Brain microvascular endothelial cell (primary cell): ENCODE measurements around the gene TCF7L2.

ENCODE experiments used
- DNase-seq: peaks from one replicate; pipeline ENCODE4 v3.0.0-alpha.2; 2020
- H3K27ac ChIP-seq: fragments of 250-450 bp; sonication (Bioruptor Pico); 2 replicates; pipeline ENCODE4 v1.5.1; 2020; ENCODE audit warnings: mild to moderate bottlenecking, moderate library complexity
- H3K27me3 ChIP-seq: fragments of 250-450 bp; sonication (Bioruptor Pico); replicated peaks from 2 replicates; pipeline ENCODE4 v1.5.1; 2020; ENCODE audit warnings: mild to moderate bottlenecking
- H3K36me3 ChIP-seq: fragments of 250-450 bp; sonication (Bioruptor Pico); replicated peaks from 2 replicates; pipeline ENCODE4 v1.5.1; 2020; ENCODE audit warnings: mild to moderate bottlenecking
- H3K4me3 ChIP-seq: 2 replicates; pipeline ENCODE4 v1.5.1; 2011; ENCODE audit warnings: low read depth, mild to moderate bottlenecking, control low read depth, low read length, moderate library complexity
- CTCF ChIP-seq: IDR thresholded peaks from 2 replicates; pipeline ENCODE4 v1.5.1; 2011; ENCODE audit warnings: low read depth, mild to moderate bottlenecking, moderate library complexity, low read length, control low read depth, inconsistent platforms; ENCODE audit errors: missing control alignments
- in situ Hi-C: cut with HindIII; loops from 2 replicates; pipeline ENCODE4 v1.10.0; 2017; ENCODE audit warnings: low sequenced_read_pairs, low pct_ligation_motif_present

The TCF7L2 gene

DNA sequence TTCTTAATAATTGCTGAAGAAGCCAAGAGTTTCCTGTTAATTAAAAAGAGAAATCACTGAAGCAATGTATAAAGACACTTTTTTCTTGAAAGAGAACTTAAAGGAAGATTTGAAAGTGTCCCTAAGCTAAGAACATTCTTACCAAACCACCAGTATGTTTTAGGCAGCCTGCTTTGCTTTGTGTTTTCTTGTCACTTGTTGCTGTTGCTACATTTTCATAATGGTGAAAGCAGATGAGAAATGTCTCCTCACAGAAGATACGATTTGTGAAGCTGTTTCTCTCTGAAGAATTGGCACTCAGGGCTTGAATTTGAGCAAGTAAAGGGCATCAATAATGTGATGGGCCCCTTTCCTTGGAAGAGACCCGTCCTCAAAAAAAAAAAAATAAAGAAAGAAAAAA is 30.9 kb downstream of the TCF7L2 start:
- Histone ChIP-seq H3K4me3 (no peak overlapping the region), H3K27me3 (no peaks in the 10 kb centered on the region), H3K27ac (no peak overlapping the region), H3K36me3 (no peaks in the 10 kb centered on the region)
- DNase-seq: no peak
- in situ Hi-C loops: no loop called here
- no peak for TF ChIP-seq CTCF

- no peak overlapping the region for H3K27ac ChIP-seq
- TF ChIP-seq CTCF: no peak
- in situ Hi-C loops: no loop called here
- no peaks in the 10 kb centered on the region for H3K36me3 ChIP-seq
- no peak overlapping the region for H3K4me3 ChIP-seq
- no peaks in the 10 kb centered on the region for H3K27me3 ChIP-seq
- peak; percentile 59 for DNase-seq
These were observed 31.5 kb downstream of the TCF7L2 start for GRCh38 chr10:112981553-112981952.

DNA sequence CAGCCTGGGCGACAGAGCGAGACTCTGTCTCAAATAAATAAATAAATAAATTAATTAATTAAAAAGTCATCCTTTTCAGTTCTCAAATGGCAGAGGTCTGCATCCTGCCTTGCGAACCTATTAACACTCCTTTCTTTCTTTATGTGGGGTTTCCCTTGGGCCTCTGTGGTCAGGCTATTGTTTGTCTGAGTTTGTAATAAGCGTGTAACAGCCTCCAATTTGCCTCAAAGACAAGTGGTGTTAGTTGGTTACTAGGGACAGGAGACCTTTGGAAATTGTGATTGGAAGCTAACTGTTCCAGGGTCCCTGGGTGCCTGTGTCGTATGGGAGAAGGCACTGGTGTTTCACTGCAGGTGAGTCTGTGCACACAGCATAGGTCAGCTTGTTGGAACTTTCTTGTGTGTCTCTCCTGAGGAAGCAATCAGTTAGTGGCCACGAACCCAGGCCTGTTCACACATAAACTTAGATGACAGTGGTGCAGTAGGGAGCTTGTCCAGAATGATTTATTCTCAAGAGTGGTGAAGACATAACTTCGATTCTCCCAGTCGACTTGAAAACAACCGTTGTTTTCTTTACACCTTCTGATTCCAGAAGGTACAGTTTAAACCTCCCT is 33.5 kb downstream of the TCF7L2 start:
- Histone ChIP-seq H3K27ac (no peak overlapping the region), H3K4me3 (no peak overlapping the region), H3K27me3 (no peaks in the 10 kb centered on the region), H3K36me3 (no peaks in the 10 kb centered on the region)
- no peak for TF ChIP-seq CTCF
- no peak for DNase-seq
- in situ Hi-C loops: no loop called here

- DNase-seq: no peak
- in situ Hi-C loops: no loop called here
These were observed 34.7 kb downstream of the TCF7L2 start for GRCh38 chr10:112984756-112985155.

GRCh38 chr10:112985690-112986543 is 35.9 kb downstream of the TCF7L2 start:
- Histone ChIP-seq H3K27ac (no peak overlapping the region), H3K36me3 (no peaks in the 10 kb centered on the region), H3K4me3 (no peak overlapping the region), H3K27me3 (no peaks in the 10 kb centered on the region)
- TF ChIP-seq CTCF: no peak
- in situ Hi-C loops: no loop called here
- DNase-seq: peak; percentile 29

More at GRCh38 chr10:112984756-112985155, 34.7 kb downstream of the TCF7L2 start:
- TF ChIP-seq CTCF: no peak
- H3K36me3 ChIP-seq: no peaks in the 10 kb centered on the region
- no peak overlapping the region for H3K4me3 ChIP-seq
- H3K27me3 ChIP-seq: no peaks in the 10 kb centered on the region
- H3K27ac ChIP-seq: no peak overlapping the region
